ENCODE measurements around the gene PGLYRP1.

Gene PGLYRP1

GRCh38 chr19:45971260-45971902 lies 51.5 kb downstream of the PGLYRP1 start:
- no peak for DNase-seq (ENCODE audit: low read depth)
- TF ChIP-seq, protein P1, sequence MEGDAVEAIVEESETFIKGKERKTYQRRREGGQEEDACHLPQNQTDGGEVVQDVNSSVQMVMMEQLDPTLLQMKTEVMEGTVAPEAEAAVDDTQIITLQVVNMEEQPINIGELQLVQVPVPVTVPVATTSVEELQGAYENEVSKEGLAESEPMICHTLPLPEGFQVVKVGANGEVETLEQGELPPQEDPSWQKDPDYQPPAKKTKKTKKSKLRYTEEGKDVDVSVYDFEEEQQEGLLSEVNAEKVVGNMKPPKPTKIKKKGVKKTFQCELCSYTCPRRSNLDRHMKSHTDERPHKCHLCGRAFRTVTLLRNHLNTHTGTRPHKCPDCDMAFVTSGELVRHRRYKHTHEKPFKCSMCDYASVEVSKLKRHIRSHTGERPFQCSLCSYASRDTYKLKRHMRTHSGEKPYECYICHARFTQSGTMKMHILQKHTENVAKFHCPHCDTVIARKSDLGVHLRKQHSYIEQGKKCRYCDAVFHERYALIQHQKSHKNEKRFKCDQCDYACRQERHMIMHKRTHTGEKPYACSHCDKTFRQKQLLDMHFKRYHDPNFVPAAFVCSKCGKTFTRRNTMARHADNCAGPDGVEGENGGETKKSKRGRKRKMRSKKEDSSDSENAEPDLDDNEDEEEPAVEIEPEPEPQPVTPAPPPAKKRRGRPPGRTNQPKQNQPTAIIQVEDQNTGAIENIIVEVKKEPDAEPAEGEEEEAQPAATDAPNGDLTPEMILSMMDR (conservative IDR thresholded peaks at IDR 0.05; ENCODE audit: control insufficient read depth, insufficient read depth, low read depth, low read length), result no peak
- H3K4me3 ChIP-seq (ENCODE audit: control insufficient read depth, low read depth, low read length), result no peak overlapping the region

GRCh38 chr19:45969676-45970075 lies 53.2 kb downstream of the PGLYRP1 start:
- TF ChIP-seq, protein P1 (conservative IDR thresholded peaks at IDR 0.05; ENCODE audit: control insufficient read depth, insufficient read depth, low read depth, low read length), result no peak
- H3K4me3 ChIP-seq (ENCODE audit: control insufficient read depth, low read depth, low read length), result no peak overlapping the region
- no peak for DNase-seq (ENCODE audit: low read depth)

Data from fibroblast of mammary gland (primary cell).